ENCODE data around the gene DYNC2I2.

The DYNC2I2 gene

DNA sequence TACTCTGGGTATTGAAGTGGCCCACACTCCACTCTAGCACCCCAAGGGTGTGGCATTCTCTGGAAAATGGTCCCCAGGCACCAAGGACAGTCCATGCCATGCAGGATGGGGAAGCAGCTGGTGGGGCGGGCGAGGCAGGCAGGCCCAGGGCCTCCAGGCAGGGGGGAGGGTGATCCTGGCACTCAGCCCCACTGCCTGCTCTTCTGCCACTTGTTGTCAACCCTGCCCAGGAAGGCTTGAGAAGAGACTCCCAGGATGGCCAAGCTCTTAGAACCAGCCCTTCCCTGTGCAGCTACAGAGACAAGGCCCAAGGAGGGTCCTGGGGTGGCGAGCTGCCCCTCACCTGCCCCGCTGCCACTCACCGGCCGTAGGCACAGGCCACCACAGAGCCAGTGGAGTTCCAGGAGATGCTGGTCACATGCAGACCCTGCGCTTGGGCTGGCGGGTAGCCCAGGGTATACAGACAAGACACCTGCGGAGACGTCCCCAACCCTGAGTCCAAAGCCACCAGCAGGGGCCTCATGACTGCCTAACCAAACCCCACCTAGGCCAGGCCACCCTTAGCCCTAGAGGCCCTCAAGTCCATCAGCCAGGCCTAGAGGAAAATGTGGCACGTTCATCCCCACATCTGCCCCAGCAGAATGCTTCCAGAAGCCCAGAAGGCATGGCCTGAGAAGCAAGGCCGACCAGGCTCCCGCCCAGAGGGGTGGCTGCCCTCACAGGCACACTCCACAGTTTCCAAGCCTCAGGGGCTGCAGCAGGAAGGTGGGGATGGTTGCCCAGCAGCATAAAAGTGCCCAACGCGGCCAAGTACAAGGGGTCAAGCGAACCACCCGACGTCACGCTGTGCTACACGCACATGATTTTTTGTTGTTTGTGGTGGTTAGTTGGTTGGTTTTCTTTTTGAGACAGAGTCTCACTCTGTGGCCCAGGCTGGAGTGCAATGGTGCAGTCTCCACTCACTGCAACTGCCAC lies 19.8 kb downstream of the DYNC2I2 start:
- no peak for DNase-seq (ENCODE audit: low read depth in 4 of 4, low spot score in 1 of 4)

DNA sequence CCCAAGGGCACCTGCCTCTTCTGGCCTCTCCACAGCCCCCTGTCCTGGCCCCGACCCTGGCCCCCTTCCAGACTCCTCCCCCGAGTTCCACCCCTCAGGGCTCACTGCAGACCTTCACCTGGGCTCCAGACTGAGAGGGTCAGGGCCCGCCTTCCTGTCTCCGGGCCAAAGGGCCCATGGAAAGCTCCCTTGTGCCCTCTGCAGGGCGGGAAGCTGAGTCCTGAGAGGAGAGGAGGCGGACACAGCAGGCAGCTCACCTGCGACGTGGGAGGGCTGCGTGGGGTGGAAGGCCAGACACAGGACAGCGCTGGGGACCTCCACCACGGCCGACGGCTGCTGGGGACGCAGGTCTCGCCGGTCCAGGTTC lies 20.6 kb downstream of the DYNC2I2 start:
- no peak for DNase-seq (ENCODE audit: low read depth in 4 of 4, low spot score in 1 of 4)

DNA sequence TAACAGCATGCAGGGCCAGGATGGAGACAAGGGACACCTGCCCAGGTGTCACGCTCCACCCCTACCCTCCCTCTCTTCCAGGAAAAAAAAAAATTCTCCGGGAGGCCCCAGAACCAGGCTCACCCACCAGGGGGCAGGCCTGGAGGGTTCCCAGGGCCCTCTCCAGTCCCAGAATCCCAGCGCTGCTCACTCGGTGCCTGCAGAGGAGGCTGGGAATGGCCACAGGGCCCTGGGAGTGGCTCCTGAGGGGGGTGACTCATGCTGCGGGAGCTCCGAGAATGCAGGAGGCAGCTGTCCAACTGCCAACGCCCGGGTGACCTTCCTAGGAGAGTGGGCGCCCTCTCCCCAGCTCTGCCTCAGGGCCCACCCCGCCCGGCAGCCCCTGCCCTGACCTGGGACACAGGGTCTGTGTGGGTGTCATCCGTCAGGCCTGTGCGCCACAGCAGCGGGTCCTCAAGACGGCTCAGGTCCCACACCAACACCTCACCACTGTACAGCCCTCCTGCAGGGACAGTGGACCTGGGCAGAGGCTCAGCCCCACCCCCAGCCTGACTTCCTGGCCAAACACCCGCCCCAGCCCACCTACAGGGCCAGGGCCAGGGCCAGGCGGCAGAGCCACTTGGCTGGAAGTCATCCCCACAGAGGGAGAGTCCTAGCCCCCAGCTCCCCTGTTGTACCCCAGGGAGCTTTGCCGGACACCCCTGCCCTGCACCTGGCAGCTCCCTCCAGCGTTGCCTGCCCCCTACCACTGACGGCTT lies 21.2 kb downstream of the DYNC2I2 start:
- DNase-seq (ENCODE audit: low read depth in 4 of 4, low spot score in 1 of 4): no peak

DNA sequence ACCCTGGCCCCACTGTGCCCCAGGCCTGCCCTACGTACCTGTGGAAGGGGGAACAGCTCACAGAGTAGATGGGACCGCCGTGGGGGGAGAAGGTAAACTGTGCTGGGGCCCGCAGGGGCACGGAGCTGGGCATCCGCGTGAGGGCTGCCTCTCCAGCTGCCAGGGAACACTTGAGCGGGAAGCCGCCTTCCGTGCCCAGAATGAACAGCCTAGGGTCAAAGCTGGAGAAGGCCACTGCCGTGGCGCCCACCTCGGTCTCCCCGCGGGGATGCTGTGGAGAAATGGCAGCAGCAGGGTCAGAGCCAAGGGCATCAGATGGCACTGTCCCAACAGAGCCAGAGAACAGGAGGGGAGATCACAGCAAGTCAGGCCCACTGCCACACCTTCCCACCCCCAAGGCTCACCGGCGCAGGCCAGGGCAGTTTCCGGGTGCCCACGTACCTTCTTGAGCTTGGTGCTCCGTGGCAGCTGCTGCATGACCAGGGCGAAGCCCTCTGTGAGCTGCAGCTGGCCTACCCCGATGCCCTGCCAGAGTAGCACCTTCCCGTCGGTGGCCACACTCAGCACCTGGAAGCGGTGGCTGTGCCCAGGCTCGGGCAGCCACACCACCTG lies 21.9 kb downstream of the DYNC2I2 start:
- DNase-seq (ENCODE audit: low read depth in 4 of 4, low spot score in 1 of 4): no peak

DNA sequence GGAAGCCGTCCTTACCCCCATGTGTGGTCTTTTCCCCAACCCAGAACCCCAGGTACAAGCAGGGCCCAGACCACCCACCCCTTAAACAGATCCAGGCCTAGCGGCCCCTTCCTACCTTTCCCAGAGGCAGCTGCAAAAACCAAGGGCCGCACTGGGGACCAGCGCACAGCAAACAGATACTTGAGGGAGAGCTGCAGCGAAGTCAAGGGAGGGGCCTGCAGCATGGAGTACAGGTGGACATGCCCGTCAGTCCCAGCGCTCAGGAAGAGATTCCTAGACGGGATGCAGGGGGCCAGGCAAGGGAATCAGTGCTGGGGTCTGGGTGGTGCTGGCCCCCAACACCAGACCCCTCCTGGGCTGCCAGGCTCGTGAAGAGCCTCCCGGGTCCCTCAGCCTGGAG lies 22.5 kb downstream of the DYNC2I2 start:
- no peak for DNase-seq (ENCODE audit: low read depth in 4 of 4, low spot score in 1 of 4)

DNA sequence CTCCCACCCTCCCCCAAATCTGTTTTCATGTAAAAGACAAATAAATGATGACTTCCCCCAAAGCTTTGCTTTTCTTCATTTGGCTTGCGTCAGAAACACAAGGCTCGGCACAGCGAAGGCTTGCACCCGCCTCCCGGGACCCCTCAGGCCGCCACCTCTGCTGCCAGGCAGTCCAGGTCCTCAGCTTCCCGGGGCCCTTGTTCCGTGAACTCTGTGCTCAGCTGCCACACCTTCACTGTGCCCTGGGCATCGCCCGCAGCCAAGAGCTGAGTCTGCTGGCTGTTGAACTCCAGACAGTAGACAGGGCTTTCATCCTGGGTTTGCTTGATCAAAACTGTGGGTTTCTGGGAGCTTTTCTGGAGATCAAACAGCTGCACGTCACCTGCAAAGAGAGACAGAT lies 23.0 kb downstream of the DYNC2I2 start:
- no peak for DNase-seq (ENCODE audit: low read depth in 4 of 4, low spot score in 1 of 4)

DNA sequence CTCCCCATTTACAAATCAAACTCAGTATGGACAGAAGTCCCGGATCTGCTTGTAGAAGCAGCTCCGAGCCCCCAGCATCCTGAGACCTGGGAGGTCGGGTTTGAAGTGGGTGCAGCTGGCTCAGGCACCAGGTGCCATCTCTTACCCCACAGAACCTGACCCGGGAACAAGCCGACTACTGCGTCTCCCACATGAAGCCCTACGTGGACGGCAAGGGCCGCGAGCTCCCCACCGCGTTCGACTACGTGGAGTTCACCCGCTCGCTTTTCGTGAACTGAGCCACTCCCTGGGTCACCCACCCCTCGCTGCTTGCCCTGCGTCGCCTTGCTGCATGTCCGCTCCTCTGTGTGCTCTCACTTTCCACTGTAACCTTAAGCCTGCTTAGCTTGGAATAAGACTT lies 23.6 kb downstream of the DYNC2I2 start:
- no peak for DNase-seq (ENCODE audit: low read depth in 4 of 4, low spot score in 1 of 4)

DNA sequence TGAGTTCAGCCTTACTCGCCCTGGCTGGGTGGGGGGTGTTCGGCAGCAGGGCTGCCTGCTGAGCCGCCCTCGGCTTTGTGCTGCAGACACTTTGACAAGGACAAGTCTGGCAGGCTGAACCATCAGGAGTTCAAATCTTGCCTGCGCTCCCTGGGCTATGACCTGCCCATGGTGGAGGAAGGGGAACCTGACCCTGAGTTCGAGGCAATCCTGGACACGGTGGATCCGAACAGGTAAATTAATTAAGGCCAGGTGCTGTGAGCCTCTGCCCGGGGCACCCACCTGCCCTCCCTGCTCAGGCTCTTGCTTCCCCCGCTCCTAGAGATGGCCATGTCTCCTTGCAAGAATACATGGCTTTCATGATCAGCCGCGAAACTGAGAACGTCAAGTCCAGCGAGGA lies 24.2 kb downstream of the DYNC2I2 start:
- no peak for DNase-seq (ENCODE audit: low read depth in 4 of 4, low spot score in 1 of 4)

DNA sequence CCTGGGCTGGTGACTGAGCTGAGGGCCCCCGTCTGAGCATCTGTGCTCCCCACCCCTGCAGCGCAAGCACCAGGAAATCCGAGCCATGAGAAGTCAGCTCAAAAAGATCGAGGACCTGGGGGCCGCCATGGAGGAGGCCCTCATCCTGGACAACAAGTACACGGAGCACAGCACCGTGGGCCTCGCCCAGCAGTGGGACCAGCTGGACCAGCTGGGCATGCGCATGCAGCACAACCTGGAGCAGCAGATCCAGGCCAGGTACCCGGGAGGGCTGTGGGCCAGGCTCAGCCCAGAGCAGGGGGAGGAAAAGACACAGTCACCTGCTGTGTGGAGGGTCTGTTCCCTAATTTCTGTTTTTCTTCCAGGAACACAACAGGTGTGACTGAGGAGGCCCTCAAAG lies 24.6 kb downstream of the DYNC2I2 start:
- no peak for DNase-seq (ENCODE audit: low read depth in 4 of 4, low spot score in 1 of 4)

DNA sequence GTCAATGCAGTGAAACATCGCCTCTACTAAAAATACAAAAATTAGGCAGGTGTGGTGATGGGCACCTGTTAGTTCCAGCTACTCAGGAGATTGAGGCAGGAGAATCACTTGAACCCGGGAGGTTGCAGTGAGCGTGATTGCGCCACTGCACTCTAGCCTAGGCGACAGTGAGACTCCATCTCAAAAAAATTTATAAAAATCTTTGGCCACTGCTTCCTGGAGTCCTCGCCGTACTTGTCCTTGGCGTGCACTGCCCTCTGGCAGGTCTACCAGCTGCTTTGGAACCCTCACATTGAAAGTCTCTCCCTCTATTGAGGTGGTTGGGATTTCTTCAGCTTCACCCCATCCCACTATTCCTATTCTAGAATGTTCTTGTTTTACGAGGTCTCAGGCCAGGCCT lies 25.0 kb downstream of the DYNC2I2 start:
- DNase-seq (ENCODE audit: low read depth in 4 of 4, low spot score in 1 of 4): no peak

DNA sequence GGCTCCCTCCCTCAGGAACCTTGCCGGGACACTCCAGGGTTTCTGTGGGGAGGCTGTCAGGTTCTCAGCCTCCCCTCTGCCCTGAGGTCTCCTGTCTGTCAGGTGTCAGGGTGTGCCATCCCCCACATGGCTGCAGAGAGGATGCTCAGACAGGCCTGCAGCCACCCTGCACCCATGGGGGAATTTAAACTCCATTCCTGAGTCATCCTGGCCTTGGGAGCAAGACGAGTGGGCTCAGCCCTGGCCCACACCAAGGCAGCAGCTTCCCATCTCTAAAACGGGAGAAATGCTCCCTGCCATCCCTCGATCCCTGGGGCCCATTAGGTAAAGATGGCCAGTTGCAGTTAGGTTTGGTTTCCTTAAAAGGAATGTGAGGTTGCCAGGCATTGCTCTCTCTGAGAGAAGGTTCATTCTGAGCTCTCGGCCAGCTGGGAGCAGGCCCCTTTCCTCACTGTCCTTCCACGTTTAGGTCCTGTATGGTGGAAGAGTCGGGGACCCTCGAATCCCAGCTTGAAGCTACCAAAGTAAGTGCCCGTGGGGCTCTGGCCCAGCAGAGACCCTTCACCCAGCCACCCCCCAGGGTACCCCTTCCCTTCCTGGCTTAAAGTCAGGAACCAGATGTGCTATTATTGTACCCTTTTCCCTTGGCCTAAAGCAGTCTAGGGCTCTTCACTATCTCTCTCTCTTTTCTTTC lies 26.6 kb downstream of the DYNC2I2 start:
- DNase-seq (ENCODE audit: low read depth in 4 of 4, low spot score in 1 of 4): no peak

DNA sequence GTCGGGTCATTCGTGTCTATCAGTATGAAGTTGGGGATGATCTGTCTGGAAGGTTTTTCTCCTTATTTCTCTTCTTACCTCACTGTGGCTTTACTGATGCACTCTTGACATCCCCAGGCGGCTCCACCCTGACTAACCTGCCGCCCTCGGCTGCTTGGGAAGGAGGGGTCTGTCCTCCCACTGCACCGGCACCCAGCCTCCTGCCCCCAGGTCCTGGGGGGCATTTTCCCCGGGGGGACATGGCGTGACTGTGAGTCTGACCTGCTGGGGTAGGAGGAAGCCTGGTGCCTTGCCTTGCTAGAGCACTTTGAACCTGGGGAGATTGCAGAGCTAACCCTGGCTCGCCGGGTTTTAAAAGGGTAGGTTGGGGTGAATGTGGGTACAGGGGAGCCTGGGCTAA lies 27.5 kb downstream of the DYNC2I2 start:
- DNase-seq (ENCODE audit: low read depth in 4 of 4, low spot score in 1 of 4): no peak

DNA sequence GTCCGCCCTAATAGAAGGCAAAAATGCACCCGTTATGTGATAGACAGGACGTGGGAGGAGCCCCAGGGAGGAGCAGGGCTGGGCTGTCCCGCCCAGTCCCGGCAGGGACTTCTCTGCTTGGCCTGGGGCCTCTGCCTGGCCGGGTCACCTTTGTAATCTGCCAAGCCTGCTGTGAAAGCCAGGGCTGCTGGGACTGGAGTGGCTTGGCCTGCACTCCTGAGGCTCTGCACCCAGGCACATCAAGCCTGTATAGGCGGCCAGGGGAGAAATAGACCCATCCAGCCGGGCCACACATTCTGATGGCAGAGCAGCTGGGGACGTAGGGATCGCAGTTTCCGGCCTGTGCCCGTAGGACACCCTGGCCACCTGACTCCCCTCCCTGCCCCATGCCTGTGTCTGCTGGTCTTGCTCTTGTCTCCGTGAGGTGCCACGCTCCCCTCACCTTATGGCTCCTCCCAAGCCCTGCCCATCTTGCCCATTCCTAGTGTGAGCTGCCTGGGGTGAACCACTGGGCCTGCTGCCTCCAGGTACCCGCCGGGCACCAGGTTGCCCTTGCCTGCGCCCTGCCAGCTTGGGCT lies 28.1 kb downstream of the DYNC2I2 start:
- DNase-seq (ENCODE audit: low read depth in 4 of 4, low spot score in 1 of 4): no peak

DNA sequence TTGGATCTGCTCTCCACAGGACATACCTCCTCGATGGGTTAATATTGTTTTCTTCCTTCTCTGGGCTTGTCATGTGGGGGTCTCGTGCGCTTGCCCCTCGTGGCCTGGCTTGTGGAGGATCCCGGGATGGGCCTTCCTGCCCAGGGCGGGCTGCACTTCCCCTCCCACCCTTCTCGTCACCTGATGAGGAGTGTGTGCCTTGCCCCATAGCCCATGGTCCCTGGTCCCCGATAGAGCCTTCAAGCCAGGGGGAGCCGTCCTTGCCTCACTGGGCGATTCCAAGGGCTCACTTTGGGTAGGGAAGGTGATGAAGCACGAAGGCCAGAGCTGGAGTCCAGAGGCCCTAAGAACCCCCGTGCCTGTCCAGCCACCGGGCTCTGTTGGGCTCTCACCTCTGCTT lies 28.7 kb downstream of the DYNC2I2 start:
- no peak for DNase-seq (ENCODE audit: low read depth in 4 of 4, low spot score in 1 of 4)

DNA sequence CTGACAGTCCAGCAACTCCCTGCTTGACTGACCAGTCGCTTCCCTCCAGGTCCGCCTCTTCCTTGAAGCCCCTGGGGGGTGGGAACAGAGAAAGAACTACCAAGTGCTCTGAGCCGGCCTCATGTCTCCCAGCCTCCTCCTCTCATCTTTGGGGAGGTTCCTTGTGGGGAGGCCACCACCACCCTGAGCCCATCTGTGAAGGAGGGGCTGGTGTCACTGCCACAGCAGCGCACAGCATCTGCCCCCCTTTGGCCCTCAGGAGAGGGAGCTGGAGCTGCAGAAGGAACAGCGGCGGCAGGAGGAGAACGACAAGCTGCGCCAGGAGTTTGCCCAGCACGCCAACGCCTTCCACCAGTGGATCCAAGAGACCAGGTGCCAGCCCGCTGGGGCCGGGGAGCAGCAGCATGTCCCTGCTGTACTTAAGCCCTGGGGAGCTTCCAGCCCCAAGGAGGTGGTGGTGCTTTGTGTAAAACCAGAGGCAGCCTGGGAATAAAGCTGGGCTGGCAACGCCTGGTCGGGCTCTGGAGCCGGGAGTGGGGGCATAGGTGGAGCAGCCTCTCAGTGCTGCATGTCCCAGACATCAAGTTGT lies 29.4 kb downstream of the DYNC2I2 start:
- no peak for DNase-seq (ENCODE audit: low read depth in 4 of 4, low spot score in 1 of 4)

DNA sequence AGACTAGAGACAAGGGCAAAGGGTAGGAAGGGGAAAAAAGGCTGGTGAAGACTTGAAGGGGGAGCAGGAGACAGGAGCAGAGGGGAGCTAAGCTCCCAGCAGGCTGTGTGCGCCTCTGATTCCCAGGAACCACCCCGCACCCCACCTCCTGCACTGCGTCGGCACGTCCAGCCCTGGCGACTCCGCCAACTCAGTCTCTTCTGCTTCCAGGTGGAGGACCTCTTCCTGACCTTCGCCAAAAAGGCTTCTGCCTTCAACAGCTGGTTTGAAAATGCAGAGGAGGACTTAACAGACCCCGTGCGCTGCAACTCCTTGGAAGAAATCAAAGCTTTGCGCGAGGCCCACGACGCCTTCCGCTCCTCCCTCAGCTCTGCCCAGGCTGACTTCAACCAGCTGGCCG lies 30.5 kb downstream of the DYNC2I2 start:
- no peak for DNase-seq (ENCODE audit: low read depth in 4 of 4, low spot score in 1 of 4)

DNA sequence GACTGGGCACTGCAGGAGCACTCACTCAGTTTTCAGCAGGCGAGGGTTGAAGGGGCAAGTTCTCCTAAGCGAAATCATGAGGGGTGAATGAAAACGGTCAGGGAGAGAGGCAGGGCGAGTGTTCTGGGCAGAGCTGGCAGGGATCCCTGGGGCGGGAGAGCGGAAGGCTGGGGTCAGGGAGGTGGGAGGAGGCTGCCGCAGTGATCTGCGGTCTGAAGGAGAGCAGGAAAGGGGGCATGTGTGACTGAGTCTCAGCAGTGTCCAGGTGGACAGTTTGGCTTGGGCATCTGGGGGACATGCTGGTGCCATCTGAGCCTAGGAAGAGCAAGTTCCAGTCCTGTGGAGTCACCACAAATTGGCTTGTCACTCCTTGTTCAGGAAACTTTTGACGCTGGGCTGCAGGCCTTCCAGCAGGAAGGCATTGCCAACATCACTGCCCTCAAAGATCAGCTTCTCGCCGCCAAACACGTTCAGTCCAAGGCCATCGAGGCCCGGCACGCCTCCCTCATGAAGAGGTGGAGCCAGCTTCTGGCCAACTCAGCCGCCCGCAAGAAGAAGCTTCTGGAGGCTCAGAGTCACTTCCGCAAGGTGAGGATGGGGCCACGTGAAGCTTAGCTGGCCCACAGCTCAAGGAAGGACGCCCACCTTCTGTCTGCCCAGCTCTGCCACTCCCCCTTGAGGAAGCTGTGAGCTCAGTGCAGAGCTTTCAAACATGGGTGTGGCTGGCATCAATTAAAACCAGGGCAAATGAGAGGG lies 31.1 kb downstream of the DYNC2I2 start:
- no peak for DNase-seq (ENCODE audit: low read depth in 4 of 4, low spot score in 1 of 4)

DNA sequence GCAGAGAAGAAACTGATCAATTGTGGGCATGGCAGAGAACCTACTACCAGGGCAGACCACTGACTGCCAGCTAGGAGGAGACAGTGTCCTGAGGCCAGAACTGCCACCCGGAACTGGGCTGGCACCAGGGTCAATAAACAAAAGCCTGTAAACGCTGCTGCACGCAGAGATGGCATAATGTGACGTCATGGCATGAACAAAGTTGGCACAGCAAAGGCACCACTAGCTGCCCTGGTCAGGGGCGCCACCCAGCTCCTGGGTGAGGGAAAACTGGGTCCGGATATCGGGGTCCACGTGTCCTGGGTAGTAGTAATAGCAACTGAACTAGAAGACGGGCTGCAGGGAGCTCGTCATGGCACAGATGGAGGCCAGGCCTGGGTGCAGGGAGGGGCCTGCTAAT lies 32.1 kb downstream of the DYNC2I2 start:
- no peak for DNase-seq (ENCODE audit: low read depth in 4 of 4, low spot score in 1 of 4)

DNA sequence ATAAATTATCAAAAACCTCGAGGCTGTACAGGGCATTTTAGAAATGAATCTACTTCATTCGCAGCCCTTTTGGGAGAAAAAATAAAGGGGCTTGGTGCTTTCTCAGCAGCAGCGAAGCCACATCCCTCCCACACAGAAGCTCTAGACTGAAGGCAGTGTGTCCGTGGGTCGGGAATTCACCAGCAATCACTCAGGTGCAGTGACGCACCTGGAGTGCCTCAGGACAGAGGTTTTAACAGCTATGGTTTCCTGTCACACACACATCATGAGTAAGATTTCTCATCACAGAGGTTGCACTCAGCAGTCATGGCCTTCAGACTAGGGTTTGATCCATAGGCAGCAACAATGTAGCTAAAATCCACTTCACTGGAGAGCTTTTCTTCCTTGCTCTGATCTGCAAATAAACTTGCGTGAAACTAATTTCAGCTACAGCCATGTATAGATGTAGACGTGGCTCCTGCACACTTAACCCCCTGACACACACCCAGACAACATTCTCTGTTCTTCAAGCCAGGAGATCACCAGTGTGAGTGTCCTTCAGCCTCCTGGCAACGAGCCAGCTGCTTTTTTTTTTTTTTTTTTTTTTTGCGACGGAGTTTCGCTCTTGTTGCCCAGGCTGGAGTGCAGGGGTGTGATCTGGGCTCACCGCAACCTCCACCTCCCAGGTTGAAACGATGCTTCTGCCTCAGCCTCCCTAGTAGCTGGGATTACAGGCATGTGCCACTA lies 34.8 kb downstream of the DYNC2I2 start:
- no peak for DNase-seq (ENCODE audit: low read depth in 4 of 4, low spot score in 1 of 4)
